AG04450 (cell line): Measurements from ENCODE around the gene KDM3B. TPM values are rescaled to one million over a fixed set of nuclear protein-coding genes. Genes with fewer than 3 reads are reported as not detected.

Experiments used
- CTCF ChIA-PET: fragments of 300-600, 350-600 bp; formaldehyde crosslinking; extraction: SDS; loops from one replicate; lab custom pipeline; 2022; ENCODE audit warnings: antibody characterized with exemption, inconsistent platforms; lab: Charles Lee
- POLR2A ChIA-PET: fragments of 350-600 bp; formaldehyde crosslinking; extraction: SDS; loops from one replicate; lab custom pipeline; 2021; ENCODE audit warnings: antibody characterized with exemption, inconsistent platforms; lab: Yijun Ruan, JAX
- DNase-seq: peaks from one replicate; pipeline ENCODE4 v3.0.0-alpha.2; 2011; ENCODE audit warnings: low read depth, low spot score
- H3K27ac ChIP-seq: one replicate; pipeline ENCODE4 v1.5.1; 2012; ENCODE audit warnings: low read depth, low read length, control low read depth
- H3K27me3 ChIP-seq: one replicate; pipeline ENCODE4 v1.6.0; 2012; ENCODE audit warnings: low read length; ENCODE audit not compliant: control insufficient read depth, insufficient read depth
- H3K4me3 ChIP-seq: 2 replicates; pipeline ENCODE4 v1.5.1; 2011; ENCODE audit warnings: mild to moderate bottlenecking, low read depth, low read length, control low read depth
- H3K9me3 ChIP-seq: 2 replicates; pipeline ENCODE4 v1.5.1; 2012; ENCODE audit warnings: low read length; ENCODE audit not compliant: control insufficient read depth, insufficient read depth
- polyA plus RNA-seq: library from polyadenylated mRNA; depleted of rRNA; stranded (reverse); fragments of >200 nt; gene quantifications from 2 replicates; pipeline ENCODE4 v1.2.3, GENCODE V29; 2011
- TF ChIP-seq, protein P1 (sequence below): IDR thresholded peaks from 2 replicates; pipeline ENCODE4 v1.5.1; 2011; ENCODE audit warnings: low read depth, low read length, control low read depth, inconsistent platforms

The KDM3B gene
- polyA plus RNA-seq, 1 experiment, result 32.7 TPM

DNA sequence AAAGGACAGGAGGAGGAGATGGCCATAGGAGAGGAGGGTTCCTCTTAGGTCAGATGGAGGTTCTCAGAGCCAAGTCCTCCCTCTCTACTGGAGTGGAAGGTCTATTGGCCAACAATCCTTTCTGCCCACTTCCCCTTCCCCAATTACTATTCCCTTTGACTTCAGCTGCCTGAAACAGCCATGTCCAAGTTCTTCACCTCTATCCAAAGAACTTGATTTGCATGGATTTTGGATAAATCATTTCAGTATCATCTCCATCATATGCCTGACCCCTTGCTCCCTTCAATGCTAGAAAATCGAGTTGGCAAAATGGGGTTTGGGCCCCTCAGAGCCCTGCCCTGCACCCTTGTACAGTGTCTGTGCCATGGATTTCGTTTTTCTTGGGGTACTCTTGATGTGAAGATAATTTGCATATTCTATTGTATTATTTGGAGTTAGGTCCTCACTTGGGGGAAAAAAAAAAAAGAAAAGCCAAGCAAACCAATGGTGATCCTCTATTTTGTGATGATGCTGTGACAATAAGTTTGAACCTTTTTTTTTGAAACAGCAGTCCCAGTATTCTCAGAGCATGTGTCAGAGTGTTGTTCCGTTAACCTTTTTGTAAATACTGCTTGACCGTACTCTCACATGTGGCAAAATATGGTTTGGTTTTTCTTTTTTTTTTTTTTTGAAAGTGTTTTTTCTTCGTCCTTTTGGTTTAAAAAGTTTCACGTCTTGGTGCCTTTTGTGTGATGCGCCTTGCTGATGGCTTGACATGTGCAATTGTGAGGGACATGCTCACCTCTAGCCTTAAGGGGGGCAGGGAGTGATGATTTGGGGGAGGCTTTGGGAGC, 115.9 kb downstream of the KDM3B start:
- CTCF ChIA-PET, result no interaction called here
- no peak overlapping the region for H3K27ac ChIP-seq
- no peaks in the 10 kb centered on the region for H3K27me3 ChIP-seq
- POLR2A ChIA-PET, result no interaction called here
- peak overlapping the region; percentile 94 for H3K4me3 ChIP-seq
- TF ChIP-seq, protein P1, sequence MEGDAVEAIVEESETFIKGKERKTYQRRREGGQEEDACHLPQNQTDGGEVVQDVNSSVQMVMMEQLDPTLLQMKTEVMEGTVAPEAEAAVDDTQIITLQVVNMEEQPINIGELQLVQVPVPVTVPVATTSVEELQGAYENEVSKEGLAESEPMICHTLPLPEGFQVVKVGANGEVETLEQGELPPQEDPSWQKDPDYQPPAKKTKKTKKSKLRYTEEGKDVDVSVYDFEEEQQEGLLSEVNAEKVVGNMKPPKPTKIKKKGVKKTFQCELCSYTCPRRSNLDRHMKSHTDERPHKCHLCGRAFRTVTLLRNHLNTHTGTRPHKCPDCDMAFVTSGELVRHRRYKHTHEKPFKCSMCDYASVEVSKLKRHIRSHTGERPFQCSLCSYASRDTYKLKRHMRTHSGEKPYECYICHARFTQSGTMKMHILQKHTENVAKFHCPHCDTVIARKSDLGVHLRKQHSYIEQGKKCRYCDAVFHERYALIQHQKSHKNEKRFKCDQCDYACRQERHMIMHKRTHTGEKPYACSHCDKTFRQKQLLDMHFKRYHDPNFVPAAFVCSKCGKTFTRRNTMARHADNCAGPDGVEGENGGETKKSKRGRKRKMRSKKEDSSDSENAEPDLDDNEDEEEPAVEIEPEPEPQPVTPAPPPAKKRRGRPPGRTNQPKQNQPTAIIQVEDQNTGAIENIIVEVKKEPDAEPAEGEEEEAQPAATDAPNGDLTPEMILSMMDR, result no peak
- H3K9me3 ChIP-seq, result peaks cover 8% of the 10 kb centered on the region; the same call in 1 of the 2 replicates
- peak; percentile 41 for DNase-seq

DNA sequence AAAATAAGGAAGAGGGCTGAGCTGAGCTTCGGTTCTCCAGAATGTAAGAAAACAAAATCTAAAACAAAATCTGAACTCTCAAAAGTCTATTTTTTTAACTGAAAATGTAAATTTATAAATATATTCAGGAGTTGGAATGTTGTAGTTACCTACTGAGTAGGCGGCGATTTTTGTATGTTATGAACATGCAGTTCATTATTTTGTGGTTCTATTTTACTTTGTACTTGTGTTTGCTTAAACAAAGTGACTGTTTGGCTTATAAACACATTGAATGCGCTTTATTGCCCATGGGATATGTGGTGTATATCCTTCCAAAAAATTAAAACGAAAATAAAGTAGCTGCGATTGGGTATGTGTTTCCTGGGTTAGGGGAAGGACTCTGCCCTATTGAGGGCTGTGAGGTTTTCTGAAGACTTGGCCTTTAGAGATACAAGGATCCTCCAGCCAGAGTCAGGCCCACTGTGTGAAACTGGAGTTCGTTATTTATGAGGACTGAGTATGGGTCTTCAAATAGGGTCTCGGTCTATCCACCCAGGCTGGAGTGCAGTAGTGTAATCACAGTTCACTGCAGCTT, 116.6 kb downstream of the KDM3B start:
- H3K27me3 ChIP-seq, result no peaks in the 10 kb centered on the region
- ChIA-PET CTCF (no interaction called here), POLR2A (no interaction called here)
- 0 out of 2 replicates have a peak overlapping the region, but pooled peaks have one; percentile 14 for H3K4me3 ChIP-seq
- no peak overlapping the region for H3K27ac ChIP-seq
- DNase-seq, result peak; percentile 67
- TF ChIP-seq, protein P1, result no peak
- peaks cover 8% of the 10 kb centered on the region; the same call in 1 of the 2 replicates for H3K9me3 ChIP-seq

DNA sequence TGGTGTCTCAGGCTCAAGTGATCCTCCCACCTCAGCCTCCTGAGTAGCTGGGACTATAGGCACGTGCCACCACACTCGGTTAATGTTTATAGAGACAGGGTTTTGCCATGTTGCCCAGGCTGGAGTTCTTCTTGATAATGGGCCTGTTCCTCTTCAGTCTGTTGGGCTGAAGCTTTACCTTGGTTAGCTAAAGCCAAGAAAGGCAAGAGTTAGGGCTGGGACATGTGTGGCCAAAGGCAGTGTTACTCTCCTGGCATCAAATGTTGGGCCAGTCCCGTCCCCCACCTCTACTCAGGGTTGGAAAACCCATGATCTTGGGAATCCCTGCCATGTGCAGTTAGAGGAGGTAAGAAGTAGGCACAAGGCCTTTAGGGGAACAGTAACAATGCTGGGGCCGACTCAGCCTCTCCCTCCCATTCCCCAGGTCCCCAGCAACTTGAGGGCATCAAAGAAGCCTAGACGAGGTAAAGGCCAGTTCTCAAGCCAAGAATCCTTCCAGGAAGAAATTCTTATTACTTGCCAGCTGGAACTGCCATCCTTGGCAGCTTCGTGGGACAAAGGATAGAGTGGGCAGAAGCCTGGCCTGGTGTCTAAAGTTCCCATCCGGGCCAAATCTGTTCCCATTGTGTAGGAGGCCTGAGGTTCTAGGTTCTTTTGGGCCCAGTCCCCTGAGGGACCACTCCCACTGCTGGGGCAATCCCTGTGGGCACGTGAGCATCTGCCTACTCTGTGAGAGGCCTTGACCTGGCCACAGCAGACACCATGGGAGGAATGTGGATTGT, 117.2 kb downstream of the KDM3B start:
- H3K4me3 ChIP-seq, result no peak overlapping the region
- H3K27ac ChIP-seq, result no peak overlapping the region
- no peaks in the 10 kb centered on the region for H3K27me3 ChIP-seq
- ChIA-PET POLR2A (interaction anchor here (0.9 kb wide), 1 partner anchor 23 kb away, joined by 6 read pairs; no protein-coding TSS in a partner anchor), CTCF (no interaction called here)
- TF ChIP-seq, protein P1, result no peak
- peaks cover 8% of the 10 kb centered on the region; the same call in 1 of the 2 replicates for H3K9me3 ChIP-seq
- DNase-seq, result peak; percentile 78

DNA sequence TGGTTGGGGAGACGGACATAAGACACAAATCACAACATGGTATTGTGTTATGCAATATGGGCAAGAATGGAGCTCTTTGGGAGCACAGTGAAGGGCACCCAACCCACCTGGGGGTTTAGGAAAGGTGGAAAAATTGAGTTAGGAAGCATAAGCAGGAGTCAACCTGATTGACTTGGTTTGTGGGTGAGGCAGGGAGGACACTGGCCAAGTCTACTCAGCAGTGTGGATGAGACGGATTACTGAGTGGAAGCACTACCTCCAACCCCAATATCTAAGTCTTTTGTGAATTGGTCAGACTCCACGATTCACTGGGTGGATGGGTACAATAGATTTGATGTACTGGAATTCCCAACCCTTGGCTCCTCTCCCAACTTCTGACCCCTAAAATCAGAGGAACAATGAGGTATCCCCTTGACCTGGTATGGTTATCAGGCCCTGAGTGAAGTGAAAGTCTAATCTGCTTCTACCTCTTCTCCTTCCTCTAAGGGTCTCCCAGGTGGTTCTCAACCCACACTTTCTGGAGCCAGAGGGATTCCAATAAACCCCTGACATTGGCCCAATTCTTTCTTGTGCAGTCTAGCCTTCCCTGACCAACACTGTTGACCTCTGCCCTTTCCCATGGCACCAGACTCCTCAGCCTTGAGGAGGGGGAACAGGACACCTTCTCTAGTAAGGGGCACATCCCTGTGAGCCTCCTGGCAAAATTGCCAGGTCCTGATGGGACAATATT, 118.0 kb downstream of the KDM3B start:
- peaks cover 8% of the 10 kb centered on the region; the same call in 1 of the 2 replicates for H3K9me3 ChIP-seq
- ChIA-PET POLR2A (interaction anchor here (0.9 kb wide), 1 partner anchor 22 kb away, joined by 6 read pairs; no protein-coding TSS in a partner anchor), CTCF (no interaction called here)
- no peak overlapping the region for H3K27ac ChIP-seq
- TF ChIP-seq, protein P1, result no peak
- no peak overlapping the region for H3K4me3 ChIP-seq
- DNase-seq, result peak; percentile 73
- no peaks in the 10 kb centered on the region for H3K27me3 ChIP-seq
